Middle frontal gyrus (tissue), 1 donor: ENCODE data around the gene TNS1.
"Not testable (repeated sequence)": the region's sequence is repeated elsewhere in the genome, so short reads cannot be mapped to it uniquely, and the experiment has no call there.

Source experiments
- DNase-seq: peaks from one replicate; pipeline ENCODE4 v3.0.0-alpha.2; 2015; ENCODE audit warnings: low spot score; ENCODE audit errors: extremely low spot score

TNS1 gene

GRCh38 chr2:218002845-218003180 is at the start of gene TNS1:
TSS of gene TNS1 (minus strand) at chr2:218002995. CDS start at chr2:218002872, 123 bp downstream.
- no peak for DNase-seq

- no peak for DNase-seq
Observed at GRCh38 chr2:218051903-218052302, 49.1 kb upstream of the TNS1 start.

GRCh38 chr2:218047536-218048225 is 44.9 kb upstream of the TNS1 start:
- no peak for DNase-seq

- no peak for DNase-seq
Observed at GRCh38 chr2:218046238-218046637, 43.4 kb upstream of the TNS1 start.

- DNase-seq, result not testable (repeated sequence)
Observed at GRCh38 chr2:218044599-218044998, 41.8 kb upstream of the TNS1 start.

- DNase-seq, result no peak
Observed at GRCh38 chr2:218043701-218044109, 40.9 kb upstream of the TNS1 start.

- DNase-seq, result no peak
Observed at GRCh38 chr2:218043100-218043499, 40.3 kb upstream of the TNS1 start.

- no peak for DNase-seq
Observed at GRCh38 chr2:218041302-218042168, 38.7 kb upstream of the TNS1 start.

GRCh38 chr2:218040883-218041282 is 38.1 kb upstream of the TNS1 start:
- DNase-seq, result no peak

GRCh38 chr2:218039171-218039570 is 36.4 kb upstream of the TNS1 start:
- no peak for DNase-seq

- DNase-seq, result no peak
Observed at GRCh38 chr2:218036371-218036770, 33.6 kb upstream of the TNS1 start.

GRCh38 chr2:218035463-218036100 is 32.8 kb upstream of the TNS1 start:
- DNase-seq, result no peak

- not testable (repeated sequence) for DNase-seq
Observed at GRCh38 chr2:218034497-218035213, 31.9 kb upstream of the TNS1 start.

- no peak for DNase-seq
Observed at GRCh38 chr2:218033590-218034496, 31.0 kb upstream of the TNS1 start.

GRCh38 chr2:218033208-218033589 is 30.4 kb upstream of the TNS1 start:
- DNase-seq, result no peak

- no peak for DNase-seq
Observed at GRCh38 chr2:218032336-218033171, 29.8 kb upstream of the TNS1 start.

- no peak for DNase-seq
Observed at GRCh38 chr2:218031771-218032257, 29.0 kb upstream of the TNS1 start.

- no peak for DNase-seq
Observed at GRCh38 chr2:218031261-218031660, 28.5 kb upstream of the TNS1 start.

GRCh38 chr2:218030409-218031195 is 27.8 kb upstream of the TNS1 start:
- DNase-seq, result no peak
